ENCODE data around the gene CABP7.

- TF ChIP-seq CTCF (IDR thresholded peaks at IDR 0.05) (no peak), POLR2A (IDR thresholded peaks at IDR 0.05) (no peak)
Observed at GRCh38 chr22:29780220-29780619, 60.4 kb downstream of the CABP7 start.
